HCT116 (cell line): ENCODE results near the gene FRAS1.

Experiments used
- CEBPB ChIP-seq: IDR thresholded peaks from 2 replicates; pipeline ENCODE4 v1.6.1; 2012; ENCODE audit warnings: low read depth
- TF ChIP-seq, protein P1 (sequence below), 3 experiments: fragments of 200-600 bp in 1 of 3; sonication (generic) in 1 of 3; IDR thresholded peaks in 2 of 3; conservative IDR thresholded peaks in 1 of 3; 2 replicates each; pipeline ENCODE4 v1.5.1; 2012 to 2017; ENCODE audit warnings: low read depth in 2 of 3, low read length in 2 of 3, antibody characterized with exemption in 1 of 3, borderline replicate concordance in 1 of 3, control low read depth in 1 of 3, mild to moderate bottlenecking in 1 of 3, mixed read lengths in 1 of 3, mixed run types in 1 of 3, moderate library complexity in 1 of 3; ENCODE audit not compliant: insufficient read depth in 1 of 3

DNA sequence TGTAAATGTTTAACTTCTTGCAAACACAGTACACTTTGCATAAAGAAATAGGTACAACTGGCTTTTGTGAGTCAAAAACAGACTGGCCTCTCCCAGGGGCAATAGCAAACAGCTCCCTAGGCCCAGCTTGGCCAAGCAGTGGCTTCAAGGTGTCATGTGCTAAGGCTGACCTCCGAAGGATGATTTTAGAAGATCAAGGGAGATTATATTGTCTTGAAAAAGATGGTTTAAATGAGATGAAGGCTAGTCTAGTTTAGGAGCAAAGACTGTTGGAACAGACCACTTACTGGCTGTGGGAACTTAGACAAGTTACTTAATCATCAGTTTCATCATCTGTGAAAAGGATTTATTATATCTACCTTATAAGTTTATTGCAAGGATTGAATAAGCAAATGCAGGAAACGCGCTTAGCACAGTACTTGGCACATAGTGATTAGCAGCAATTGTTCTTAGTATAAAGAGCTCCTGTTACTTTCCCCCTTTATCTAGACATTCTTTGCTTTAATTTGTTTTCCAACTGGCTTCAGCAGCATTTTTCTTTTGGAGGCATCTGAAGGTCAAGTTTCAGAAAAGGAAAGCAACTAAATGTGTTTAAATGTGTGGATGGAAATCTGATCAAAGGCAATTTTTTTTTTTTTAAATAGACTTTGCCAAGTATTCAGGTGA is 511.6 kb downstream of the FRAS1 start:
- TF ChIP-seq CEBPB = no peak
- TF ChIP-seq, protein P1, sequence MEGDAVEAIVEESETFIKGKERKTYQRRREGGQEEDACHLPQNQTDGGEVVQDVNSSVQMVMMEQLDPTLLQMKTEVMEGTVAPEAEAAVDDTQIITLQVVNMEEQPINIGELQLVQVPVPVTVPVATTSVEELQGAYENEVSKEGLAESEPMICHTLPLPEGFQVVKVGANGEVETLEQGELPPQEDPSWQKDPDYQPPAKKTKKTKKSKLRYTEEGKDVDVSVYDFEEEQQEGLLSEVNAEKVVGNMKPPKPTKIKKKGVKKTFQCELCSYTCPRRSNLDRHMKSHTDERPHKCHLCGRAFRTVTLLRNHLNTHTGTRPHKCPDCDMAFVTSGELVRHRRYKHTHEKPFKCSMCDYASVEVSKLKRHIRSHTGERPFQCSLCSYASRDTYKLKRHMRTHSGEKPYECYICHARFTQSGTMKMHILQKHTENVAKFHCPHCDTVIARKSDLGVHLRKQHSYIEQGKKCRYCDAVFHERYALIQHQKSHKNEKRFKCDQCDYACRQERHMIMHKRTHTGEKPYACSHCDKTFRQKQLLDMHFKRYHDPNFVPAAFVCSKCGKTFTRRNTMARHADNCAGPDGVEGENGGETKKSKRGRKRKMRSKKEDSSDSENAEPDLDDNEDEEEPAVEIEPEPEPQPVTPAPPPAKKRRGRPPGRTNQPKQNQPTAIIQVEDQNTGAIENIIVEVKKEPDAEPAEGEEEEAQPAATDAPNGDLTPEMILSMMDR (IDR thresholded peaks at IDR 0.05 in 2 of 3, conservative IDR thresholded peaks at IDR 0.05 in 1 of 3; ENCODE audit: borderline replicate concordance in 1 of 3, insufficient read depth in 1 of 3, low read depth in 2 of 3, low read length in 2 of 3) = no peak
